ENCODE data around the gene B4GALNT3. TPM values are rescaled to one million over a fixed set of nuclear protein-coding genes. Genes with fewer than 3 reads are reported as not detected.
A peak's percentile ranks its signal among the peaks of the same experiment; 100 is the strongest.

Gene B4GALNT3
- total RNA-seq, 2 experiments from 2014 or later: 6.1 to 7.0 TPM

DNA sequence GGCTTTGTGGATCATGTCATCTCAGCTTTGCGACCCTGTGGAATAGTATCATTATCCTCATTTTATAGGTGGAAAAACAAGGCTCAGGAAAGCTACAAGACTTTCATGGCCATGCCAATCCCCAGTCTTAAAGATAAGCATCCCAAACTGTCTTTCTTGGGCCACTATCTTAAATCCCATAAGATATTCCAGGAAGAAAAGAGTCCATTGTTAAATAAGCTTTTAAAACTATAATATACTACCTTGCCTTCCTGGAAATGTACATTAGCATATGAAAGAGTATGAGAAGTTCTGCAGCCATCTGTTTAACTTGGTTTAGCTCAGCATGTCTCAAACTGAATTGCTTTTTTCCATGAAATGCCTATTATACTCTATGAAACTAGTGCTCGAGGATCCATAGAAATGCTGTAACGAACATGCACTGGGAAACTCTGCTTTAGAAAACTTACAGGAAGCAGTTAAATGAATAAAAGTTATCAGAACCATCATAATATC is 77.1 kb downstream of the B4GALNT3 start:
- Mint-ChIP-seq H3K4me3 (no peak overlapping the region), H3K27me3 (peaks cover 3% of the 10 kb centered on the region), H3K4me1 (peaks cover 22% of the 10 kb centered on the region), H3K36me3 (ENCODE audit: low read depth) (no peaks in the 10 kb centered on the region), H3K9me3 (peaks cover 4% of the 10 kb centered on the region), H3K27ac (no peak overlapping the region)
- ChIA-PET CTCF (interaction anchor here (3.6 to 11.6 kb wide), 2 partner anchors 10 to 83 kb away, joined by 21 to 137 read pairs; no protein-coding TSS in a partner anchor), POLR2A (no interaction called here)
- no peak for DNase-seq

DNA sequence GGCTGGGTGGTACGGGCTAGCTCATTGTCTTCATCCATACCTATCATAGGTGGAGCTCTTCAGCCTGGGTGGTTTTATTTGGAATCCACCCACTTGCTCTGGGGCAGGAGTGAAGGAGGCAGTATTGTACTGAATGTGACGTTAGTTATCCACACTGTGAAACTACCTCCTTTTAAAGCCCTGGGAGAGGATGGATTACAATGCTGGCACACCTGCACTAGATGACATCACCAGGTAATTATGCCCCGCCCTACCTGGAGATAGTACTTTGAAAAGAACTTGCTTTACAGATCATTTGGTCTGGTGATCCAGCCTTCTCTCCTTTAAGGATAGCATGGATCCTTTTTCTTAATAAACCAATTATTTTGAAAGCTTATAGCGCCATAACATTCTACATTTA is 78.0 kb downstream of the B4GALNT3 start:
- H3K4me1 Mint-ChIP-seq: peaks cover 22% of the 10 kb centered on the region
- no peak overlapping the region for H3K27ac Mint-ChIP-seq
- no peaks in the 10 kb centered on the region for H3K9me3 Mint-ChIP-seq
- H3K36me3 Mint-ChIP-seq (ENCODE audit: low read depth): no peaks in the 10 kb centered on the region
- ChIA-PET POLR2A (no interaction called here), CTCF (interaction anchor here (0.6 to 11.6 kb wide), 4 partner anchors 9 to 396 kb away, joined by 3 to 137 read pairs (median 12); no protein-coding TSS in a partner anchor)
- no peak overlapping the region for H3K4me3 Mint-ChIP-seq
- no peak for DNase-seq
- peaks cover 3% of the 10 kb centered on the region for H3K27me3 Mint-ChIP-seq

DNA sequence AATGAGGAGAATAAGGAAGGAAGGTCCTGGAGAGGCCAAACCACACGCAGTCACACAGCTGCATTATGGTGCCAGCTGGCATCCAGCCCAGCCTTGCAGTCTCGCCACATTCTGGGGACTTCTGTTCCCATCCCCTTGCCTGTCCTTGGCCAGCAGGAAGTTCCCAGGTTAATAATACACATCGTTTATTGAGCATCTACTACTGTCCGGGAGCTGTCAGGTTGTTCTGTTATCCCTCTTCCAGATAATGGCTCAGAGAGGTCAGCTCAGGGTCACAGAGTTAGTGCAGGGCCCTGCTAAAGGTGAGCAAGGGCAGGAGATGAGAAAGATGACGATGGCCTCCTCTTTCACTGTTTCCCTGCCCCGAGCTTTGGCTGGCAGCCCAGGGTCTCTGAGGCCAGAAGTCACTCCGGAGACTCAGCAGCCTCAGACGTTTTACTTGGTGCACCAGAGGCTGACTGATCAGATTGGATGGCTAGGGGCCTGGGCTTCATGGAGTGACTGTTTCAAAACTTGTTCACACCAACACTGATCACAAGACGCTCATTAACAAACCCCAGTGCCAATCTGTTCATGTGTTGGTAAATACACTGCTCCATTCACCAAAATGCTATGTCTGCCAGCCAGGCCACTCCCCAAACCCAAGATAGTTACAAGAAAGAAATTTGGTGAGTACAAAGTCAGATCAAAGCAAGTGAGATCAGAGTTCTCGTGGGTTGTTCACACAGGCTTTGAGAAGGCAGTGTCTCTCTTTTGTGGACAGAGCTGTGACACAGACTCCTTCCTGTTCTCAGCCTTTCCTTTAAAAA is 79.2 kb downstream of the B4GALNT3 start:
- Mint-ChIP-seq H3K27ac (peak overlapping the region; percentile 83), H3K36me3 (ENCODE audit: low read depth) (no peaks in the 10 kb centered on the region), H3K27me3 (peaks cover 3% of the 10 kb centered on the region), H3K4me3 (peak overlapping the region; percentile 9), H3K4me1 (peaks cover 22% of the 10 kb centered on the region), H3K9me3 (no peaks in the 10 kb centered on the region)
- ChIA-PET CTCF (interaction anchor here (0.5 to 11.6 kb wide), 9 partner anchors 8 to 1486 kb away, joined by 3 to 137 read pairs (median 3); no protein-coding TSS in a partner anchor), POLR2A (interaction anchor here (0.6 kb wide), 1 partner anchor 9 kb away, joined by 5 read pairs; no protein-coding TSS in a partner anchor)
- DNase-seq: peak; percentile 80

DNA sequence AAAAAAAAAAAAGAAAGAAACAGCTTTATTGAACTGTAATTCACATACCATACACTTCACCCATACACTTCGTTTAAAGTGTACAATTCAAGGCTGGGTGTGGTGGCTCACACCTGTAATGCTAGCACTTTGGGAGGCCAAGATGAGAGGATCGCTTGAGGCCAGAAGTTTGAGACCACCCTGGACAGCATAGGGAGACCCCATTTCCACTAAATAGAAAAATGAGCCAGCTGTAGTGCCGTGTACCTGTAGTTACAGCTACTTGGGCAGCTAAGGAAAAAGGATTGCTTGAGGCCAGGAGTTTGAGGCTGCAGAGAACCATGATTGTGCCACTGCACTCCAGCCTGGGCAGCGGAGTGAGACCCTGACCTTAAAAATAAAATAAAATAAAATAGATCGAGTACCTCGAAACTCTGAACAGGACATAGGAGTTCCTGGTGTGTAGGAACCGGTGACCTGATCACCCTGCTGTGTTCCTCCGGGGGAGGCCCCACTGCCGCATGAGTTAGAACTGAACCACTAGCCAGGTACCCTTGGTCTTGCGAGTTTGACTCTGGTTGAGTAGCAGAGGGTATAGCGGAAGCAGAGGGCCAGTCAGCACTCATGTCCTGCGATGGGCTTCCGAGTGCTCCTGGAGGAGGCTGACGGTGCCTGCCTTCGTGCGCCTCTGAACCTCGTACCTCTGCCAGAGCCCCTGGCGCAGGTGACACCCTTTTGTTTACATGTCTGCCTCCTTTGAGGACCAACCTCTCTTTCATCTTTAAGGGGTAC is 80.0 kb downstream of the B4GALNT3 start:
- H3K27me3 Mint-ChIP-seq: peaks cover 3% of the 10 kb centered on the region
- H3K36me3 Mint-ChIP-seq (ENCODE audit: low read depth): no peaks in the 10 kb centered on the region
- H3K4me1 Mint-ChIP-seq: peaks cover 22% of the 10 kb centered on the region
- peak overlapping the region; percentile 83 for H3K27ac Mint-ChIP-seq
- H3K9me3 Mint-ChIP-seq: no peaks in the 10 kb centered on the region
- ChIA-PET CTCF (interaction anchor here (0.5 to 11.6 kb wide), 5 partner anchors 9 to 167 kb away, joined by 3 to 137 read pairs (median 3); no protein-coding TSS in a partner anchor), POLR2A (interaction anchor here (0.6 kb wide), 1 partner anchor 10 kb away, joined by 5 read pairs; no protein-coding TSS in a partner anchor)
- no peak for DNase-seq
- H3K4me3 Mint-ChIP-seq: no peak overlapping the region

DNA sequence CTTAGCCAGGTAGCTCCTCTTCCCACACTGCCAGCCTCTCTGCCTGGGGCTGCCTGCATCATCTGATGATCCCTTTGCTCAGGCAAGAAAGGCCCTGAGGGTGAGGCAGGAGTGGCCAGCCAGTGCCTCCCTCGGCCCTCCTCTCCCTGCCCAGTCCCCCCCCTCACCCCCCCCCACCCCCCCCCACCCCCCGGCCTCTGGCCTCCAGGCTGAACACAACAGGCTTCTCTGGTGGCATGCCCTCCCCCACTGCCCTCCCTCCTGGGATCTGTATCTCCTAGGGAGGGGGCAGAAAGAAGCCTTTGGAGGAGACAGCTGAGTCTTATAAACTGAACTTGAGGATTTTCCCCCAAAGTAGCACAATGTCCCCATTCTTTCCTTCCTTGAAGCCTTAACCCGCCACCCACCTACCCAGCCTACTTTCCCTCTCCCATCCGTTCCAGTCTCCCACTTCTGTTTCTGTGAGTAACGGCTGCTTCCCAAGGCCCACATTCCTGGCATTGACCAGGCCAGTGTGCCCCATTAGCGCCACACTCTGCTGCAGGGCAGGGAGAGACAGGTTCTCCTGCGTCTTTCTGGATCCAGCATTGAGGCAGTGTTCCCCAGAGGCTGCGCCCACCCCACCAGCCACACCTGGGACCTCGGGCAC is 82.1 kb downstream of the B4GALNT3 start:
- Mint-ChIP-seq H3K36me3 (ENCODE audit: low read depth) (no peaks in the 10 kb centered on the region), H3K4me3 (no peak overlapping the region), H3K9me3 (no peaks in the 10 kb centered on the region), H3K4me1 (peaks cover 28% of the 10 kb centered on the region), H3K27ac (peak overlapping the region; percentile 2), H3K27me3 (peaks cover 9% of the 10 kb centered on the region)
- ChIA-PET POLR2A (no interaction called here), CTCF (interaction anchor here (0.6 to 11.6 kb wide), 4 partner anchors 9 to 88 kb away, joined by 3 to 137 read pairs (median 6); no protein-coding TSS in a partner anchor)
- no peak for DNase-seq

DNA sequence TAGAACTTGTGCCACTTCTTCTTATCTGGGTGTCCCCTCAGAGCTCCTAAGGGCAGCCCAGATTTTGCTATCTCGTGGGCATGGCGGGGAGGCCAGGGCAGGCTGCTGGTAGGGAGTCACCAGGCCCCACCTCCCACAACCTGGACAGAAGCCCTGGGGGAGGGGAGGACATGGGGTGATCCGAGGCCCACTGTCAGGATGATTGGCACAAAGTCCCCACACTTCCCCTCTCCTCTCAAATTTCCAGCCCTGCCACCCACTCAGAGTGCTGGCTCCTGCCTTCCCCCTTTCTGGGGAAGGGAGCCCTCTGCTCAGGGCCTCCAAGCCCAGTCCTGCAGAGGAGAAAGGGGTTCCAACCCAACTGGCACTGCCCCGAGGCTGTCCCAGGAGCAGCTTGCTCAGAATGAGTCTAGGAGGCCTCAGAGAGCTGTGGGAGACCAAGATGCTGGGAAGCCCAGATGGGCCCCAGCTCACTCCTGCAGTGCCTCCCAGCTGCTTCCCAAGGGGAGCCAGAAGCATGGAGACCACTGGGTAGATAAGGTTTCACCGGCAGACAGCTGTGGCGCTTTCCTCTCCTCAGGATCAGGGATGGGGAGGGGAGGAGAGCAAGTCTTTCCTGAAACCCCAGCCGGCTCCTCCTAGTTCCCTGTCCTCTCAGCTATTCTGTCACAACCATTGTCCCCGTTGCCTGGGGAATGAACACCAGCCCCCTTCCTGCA is 82.8 kb downstream of the B4GALNT3 start:
- no peaks in the 10 kb centered on the region for H3K9me3 Mint-ChIP-seq
- H3K4me1 Mint-ChIP-seq: peaks cover 33% of the 10 kb centered on the region
- H3K27me3 Mint-ChIP-seq: peaks cover 8% of the 10 kb centered on the region
- H3K4me3 Mint-ChIP-seq: no peak overlapping the region
- H3K27ac Mint-ChIP-seq: peak overlapping the region; percentile 66
- H3K36me3 Mint-ChIP-seq (ENCODE audit: low read depth): no peaks in the 10 kb centered on the region
- ChIA-PET CTCF (interaction anchor here (0.6 to 11.6 kb wide), 6 partner anchors 10 to 100 kb away, joined by 3 to 137 read pairs (median 3); no protein-coding TSS in a partner anchor), POLR2A (no interaction called here)
- no peak for DNase-seq

DNA sequence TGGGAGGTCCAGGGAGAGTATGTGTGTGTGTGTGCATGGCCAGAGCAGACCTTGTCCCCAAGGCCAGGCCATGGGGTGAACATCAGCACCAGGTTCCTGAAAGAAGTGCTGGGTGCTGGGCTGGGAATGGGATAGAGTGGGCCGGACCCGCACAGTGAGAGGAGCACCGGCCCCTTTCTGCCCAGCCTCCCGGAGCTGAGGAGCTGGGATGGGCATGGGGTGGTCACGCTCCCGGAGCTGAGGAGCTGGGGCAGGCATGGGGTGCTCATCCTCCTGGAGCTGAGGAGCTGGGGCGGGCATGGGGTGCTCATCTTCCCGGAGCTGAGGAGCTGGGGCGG is 83.3 kb downstream of the B4GALNT3 start:
- H3K27ac Mint-ChIP-seq: peak overlapping the region; percentile 66
- no peak overlapping the region for H3K4me3 Mint-ChIP-seq
- no peaks in the 10 kb centered on the region for H3K9me3 Mint-ChIP-seq
- peaks cover 35% of the 10 kb centered on the region for H3K4me1 Mint-ChIP-seq
- DNase-seq: no peak
- no peaks in the 10 kb centered on the region for H3K36me3 Mint-ChIP-seq (ENCODE audit: low read depth)
- H3K27me3 Mint-ChIP-seq: peaks cover 10% of the 10 kb centered on the region
- POLR2A ChIA-PET: no interaction called here
- CTCF ChIA-PET: interaction anchor here (0.9 to 11.6 kb wide), 5 partner anchors 10 to 101 kb away, joined by 3 to 137 read pairs (median 3); no protein-coding TSS in a partner anchor

DNA sequence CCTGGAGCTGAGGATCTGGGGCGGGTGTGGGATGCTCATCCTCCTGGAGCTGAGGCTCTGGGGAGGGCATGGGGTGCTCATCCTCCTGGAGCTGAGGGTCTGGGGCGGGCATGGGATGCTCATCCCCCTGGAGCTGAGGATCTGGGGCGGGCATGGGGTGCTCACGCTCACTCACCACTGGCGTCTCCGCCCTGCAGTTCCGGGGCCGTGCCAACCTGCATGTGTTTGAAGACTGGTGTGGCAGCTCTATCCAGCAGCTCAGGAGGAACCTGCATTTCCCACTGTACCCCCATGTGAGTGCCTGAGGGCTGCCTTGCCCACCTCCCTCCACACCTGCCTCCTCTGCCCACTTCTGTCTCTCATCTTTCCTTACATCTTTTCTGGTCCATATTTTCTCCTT is 84.4 kb downstream of the B4GALNT3 start:
- Mint-ChIP-seq H3K27ac (no peak overlapping the region), H3K4me3 (no peak overlapping the region), H3K27me3 (peaks cover 13% of the 10 kb centered on the region), H3K4me1 (peaks cover 33% of the 10 kb centered on the region), H3K9me3 (no peaks in the 10 kb centered on the region), H3K36me3 (ENCODE audit: low read depth) (no peaks in the 10 kb centered on the region)
- DNase-seq: no peak
- POLR2A ChIA-PET: no interaction called here
- CTCF ChIA-PET: interaction anchor here (0.5 to 11.6 kb wide), 7 partner anchors 8 to 413 kb away, joined by 3 to 137 read pairs (median 4); no protein-coding TSS in a partner anchor

DNA sequence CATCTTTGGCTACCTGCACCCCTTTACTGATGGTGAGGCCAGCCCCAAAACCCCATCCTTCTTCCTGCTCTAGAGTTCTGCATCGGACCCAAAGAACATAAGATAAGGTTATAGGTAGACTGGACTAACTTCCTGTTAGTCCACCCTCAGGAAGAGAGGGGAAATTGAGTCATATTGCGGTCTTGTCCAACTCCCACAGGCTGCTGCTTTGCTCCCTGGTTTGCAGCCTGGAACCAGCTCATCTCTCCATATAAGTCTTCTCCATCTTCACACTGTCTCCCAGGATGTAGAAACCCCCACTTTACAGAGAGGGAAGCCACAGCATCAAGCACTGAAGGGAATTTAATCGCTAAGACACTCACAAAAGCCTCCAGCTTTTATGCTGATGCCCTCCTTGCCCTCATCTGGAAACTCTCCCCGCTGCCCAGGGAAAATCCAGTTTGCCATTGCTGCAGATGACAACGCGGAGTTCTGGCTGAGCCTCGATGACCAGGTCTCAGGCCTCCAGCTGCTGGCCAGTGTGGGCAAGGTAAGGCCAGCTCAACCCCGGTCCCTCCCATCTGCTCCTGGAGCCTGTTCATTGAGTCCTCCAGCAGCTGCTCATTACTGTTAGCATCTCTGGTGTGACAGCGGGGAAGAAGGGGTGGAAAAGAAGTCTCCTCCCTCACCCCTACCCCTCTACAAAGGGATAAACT is 85.3 kb downstream of the B4GALNT3 start:
- no peak overlapping the region for H3K4me3 Mint-ChIP-seq
- H3K36me3 Mint-ChIP-seq (ENCODE audit: low read depth): no peaks in the 10 kb centered on the region
- H3K27ac Mint-ChIP-seq: no peak overlapping the region
- CTCF ChIA-PET: interaction anchor here (0.8 to 11.6 kb wide), 5 partner anchors 12 to 96 kb away, joined by 3 to 137 read pairs (median 4); no protein-coding TSS in a partner anchor
- DNase-seq: no peak
- H3K27me3 Mint-ChIP-seq: peaks cover 13% of the 10 kb centered on the region
- peaks cover 26% of the 10 kb centered on the region for H3K4me1 Mint-ChIP-seq
- H3K9me3 Mint-ChIP-seq: no peaks in the 10 kb centered on the region
- POLR2A ChIA-PET: no interaction called here

DNA sequence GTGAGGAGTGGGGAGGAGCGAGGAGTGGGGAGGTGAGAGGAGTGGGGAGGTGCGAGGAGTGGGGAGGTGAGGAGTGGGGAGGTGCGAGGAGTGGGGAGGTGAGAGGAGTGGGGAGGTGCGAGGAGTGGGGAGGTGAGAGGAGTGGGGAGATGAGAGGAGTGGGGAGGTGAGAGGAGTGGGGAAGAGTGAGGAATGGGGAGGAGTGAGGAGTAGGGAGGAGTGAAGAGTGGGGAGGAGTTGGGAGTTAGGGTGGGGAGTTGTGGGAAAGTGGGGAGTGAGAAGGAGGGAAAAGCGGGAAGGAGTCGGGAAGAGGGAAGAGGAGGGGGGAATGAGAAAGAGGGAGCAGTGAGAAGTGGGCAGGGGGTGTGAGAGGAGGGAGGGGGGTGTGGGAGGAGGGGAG is 86.1 kb downstream of the B4GALNT3 start:
- CTCF ChIA-PET: interaction anchor here (1.4 to 11.6 kb wide), 3 partner anchors 18 to 92 kb away, joined by 4 to 137 read pairs (median 73); no protein-coding TSS in a partner anchor
- peaks cover 25% of the 10 kb centered on the region for H3K4me1 Mint-ChIP-seq
- DNase-seq: no peak
- no peak overlapping the region for H3K4me3 Mint-ChIP-seq
- H3K9me3 Mint-ChIP-seq: no peaks in the 10 kb centered on the region
- peaks cover 13% of the 10 kb centered on the region for H3K27me3 Mint-ChIP-seq
- no peak overlapping the region for H3K27ac Mint-ChIP-seq
- POLR2A ChIA-PET: no interaction called here
- no peaks in the 10 kb centered on the region for H3K36me3 Mint-ChIP-seq (ENCODE audit: low read depth)

DNA sequence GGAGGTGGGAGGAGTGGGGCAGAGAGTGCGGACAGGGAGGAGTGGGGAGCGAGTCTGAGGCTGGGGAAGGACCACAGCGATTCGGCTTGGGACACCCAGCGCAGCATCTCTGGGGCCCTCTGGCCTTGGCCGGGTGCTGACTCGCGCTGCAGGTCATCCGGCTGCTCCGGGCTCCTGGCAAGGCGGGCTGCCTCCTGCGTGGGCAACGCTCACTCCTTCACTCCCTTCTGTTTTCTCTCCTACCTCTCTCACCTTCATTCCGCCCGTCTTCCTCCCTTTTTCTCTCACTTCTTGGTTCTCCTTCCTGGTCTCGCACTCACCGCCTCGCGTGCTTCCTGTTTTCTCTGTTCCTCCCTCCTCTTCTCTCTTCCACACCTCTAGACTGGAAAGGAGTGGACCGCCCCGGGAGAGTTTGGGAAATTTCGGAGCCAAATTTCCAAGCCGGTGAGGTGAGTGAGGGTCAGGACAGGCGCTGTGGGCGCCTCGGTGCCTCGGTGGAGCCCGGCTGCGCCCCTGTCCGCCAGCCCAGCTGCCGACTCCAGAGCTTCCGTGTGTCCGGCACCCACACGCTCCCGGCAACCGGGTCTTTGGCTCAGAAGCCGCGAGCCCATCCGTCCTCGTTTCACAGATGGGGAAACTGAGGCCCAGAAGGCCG is 86.7 kb downstream of the B4GALNT3 start:
- H3K27me3 Mint-ChIP-seq: peaks cover 13% of the 10 kb centered on the region
- no peak overlapping the region for H3K27ac Mint-ChIP-seq
- no peak overlapping the region for H3K4me3 Mint-ChIP-seq
- ChIA-PET POLR2A (no interaction called here), CTCF (interaction anchor here (0.6 to 3.6 kb wide), 18 partner anchors 9 to 403 kb away, joined by 3 to 73 read pairs (median 4); partner anchors contain the start of gene RAD52)
- H3K4me1 Mint-ChIP-seq: peaks cover 29% of the 10 kb centered on the region
- no peak for DNase-seq
- no peaks in the 10 kb centered on the region for H3K36me3 Mint-ChIP-seq (ENCODE audit: low read depth)
- no peaks in the 10 kb centered on the region for H3K9me3 Mint-ChIP-seq
